NCI-H2029 (cell line): Measurements from ENCODE around the gene MEIS2.

ENCODE experiments used
- DNase-seq: peaks from one replicate; lab custom pipeline; 2025; lab: John Stamatoyannopoulos, UW

The MEIS2 gene

GRCh38 chr15:37098468-37099318 lies 1.7 kb downstream of the MEIS2 start:
- DNase-seq: no peak

- DNase-seq: no peak
Observed at GRCh38 chr15:37097144-37097919, 3.0 kb downstream of the MEIS2 start.

- DNase-seq: no peak
Observed at GRCh38 chr15:37096558-37097143, 3.7 kb downstream of the MEIS2 start.

- DNase-seq: no peak
Observed at GRCh38 chr15:37095770-37096557, 4.4 kb downstream of the MEIS2 start.

GRCh38 chr15:37094915-37095711 lies 5.2 kb downstream of the MEIS2 start:
- DNase-seq: no peak

GRCh38 chr15:37094333-37094914 lies 5.9 kb downstream of the MEIS2 start:
- no peak for DNase-seq

GRCh38 chr15:37093480-37094332 lies 6.6 kb downstream of the MEIS2 start:
- no peak for DNase-seq

- DNase-seq: no peak
Observed at GRCh38 chr15:37090543-37091175, 9.7 kb downstream of the MEIS2 start.

- no peak for DNase-seq
Observed at GRCh38 chr15:37088436-37088835, 11.9 kb downstream of the MEIS2 start.

- DNase-seq: no peak
Observed at GRCh38 chr15:37087131-37087588, 13.2 kb downstream of the MEIS2 start.

- DNase-seq: no peak
Observed at GRCh38 chr15:37086521-37086920, 13.8 kb downstream of the MEIS2 start.

GRCh38 chr15:37086120-37086519 lies 14.2 kb downstream of the MEIS2 start:
- DNase-seq: no peak

- no peak for DNase-seq
Observed at GRCh38 chr15:37084602-37085001, 15.7 kb downstream of the MEIS2 start.

- no peak for DNase-seq
Observed at GRCh38 chr15:37083610-37084009, 16.7 kb downstream of the MEIS2 start.

- no peak for DNase-seq
Observed at GRCh38 chr15:37081983-37082382, 18.4 kb downstream of the MEIS2 start.

- no peak for DNase-seq
Observed at GRCh38 chr15:37080261-37080921, 20.0 kb downstream of the MEIS2 start.

- no peak for DNase-seq
Observed at GRCh38 chr15:37079726-37080125, 20.6 kb downstream of the MEIS2 start.

- DNase-seq: no peak
Observed at GRCh38 chr15:37078566-37078965, 21.8 kb downstream of the MEIS2 start.
